A673 (cell line): Measurements from ENCODE around the gene POLR1G.

ENCODE experiments used
- CTCF ChIP-seq: fragments of 300-800, 200-600 bp; sonication (generic); conservative IDR thresholded peaks from 2 replicates; pipeline ENCODE4 v1.5.1; 2017; ENCODE audit warnings: low read depth, mild to moderate bottlenecking, antibody characterized with exemption, low read length, moderate library complexity, mixed read lengths
- EZH2 ChIP-seq: fragments of 200-600 bp; sonication (generic); IDR thresholded peaks from 2 replicates; pipeline ENCODE4 v1.6.1; 2017; ENCODE audit warnings: borderline replicate concordance, low read depth, mild to moderate bottlenecking, mixed read lengths, antibody characterized with exemption, low read length; ENCODE audit not compliant: poor library complexity, severe bottlenecking

GRCh38 chr19:45439569-45440258, 33.3 kb downstream of the POLR1G start:
- TF ChIP-seq EZH2, result no peak
- TF ChIP-seq CTCF, result peak; percentile 94
